ENCODE data around the gene TPO.

- no peak for TF ChIP-seq EZH2 (optimal IDR thresholded peaks at IDR 0.05; ENCODE audit: low read depth, low read length)
- no peak for TF ChIP-seq CTCF (IDR thresholded peaks at IDR 0.05; ENCODE audit: low read length)
Observed at GRCh38 chr2:1494906-1495305, 81.6 kb downstream of the TPO start.

All from MM.1S (cell line).